Measurements from ENCODE around the gene OTX1. TPM values are rescaled to one million over a fixed set of nuclear protein-coding genes. Genes with fewer than 3 reads are reported as not detected.

Gene OTX1
- total RNA-seq, 2 experiments from 2014 or later = not detected

- CTCF ChIA-PET = interaction anchor here (1.0 to 1.4 kb wide), 2 partner anchors 9 to 622 kb away, joined by 3 read pairs; no protein-coding TSS in a partner anchor
- peak; percentile 41 for DNase-seq
Observed at GRCh38 chr2:63078852-63079606, 28.4 kb downstream of the OTX1 start.

GRCh38 chr2:63081404-63081803 is 30.8 kb downstream of the OTX1 start:
- CTCF ChIA-PET = no interaction called here
- H3K4me3 Mint-ChIP-seq = no peak overlapping the region
- TF ChIP-seq, protein P1, sequence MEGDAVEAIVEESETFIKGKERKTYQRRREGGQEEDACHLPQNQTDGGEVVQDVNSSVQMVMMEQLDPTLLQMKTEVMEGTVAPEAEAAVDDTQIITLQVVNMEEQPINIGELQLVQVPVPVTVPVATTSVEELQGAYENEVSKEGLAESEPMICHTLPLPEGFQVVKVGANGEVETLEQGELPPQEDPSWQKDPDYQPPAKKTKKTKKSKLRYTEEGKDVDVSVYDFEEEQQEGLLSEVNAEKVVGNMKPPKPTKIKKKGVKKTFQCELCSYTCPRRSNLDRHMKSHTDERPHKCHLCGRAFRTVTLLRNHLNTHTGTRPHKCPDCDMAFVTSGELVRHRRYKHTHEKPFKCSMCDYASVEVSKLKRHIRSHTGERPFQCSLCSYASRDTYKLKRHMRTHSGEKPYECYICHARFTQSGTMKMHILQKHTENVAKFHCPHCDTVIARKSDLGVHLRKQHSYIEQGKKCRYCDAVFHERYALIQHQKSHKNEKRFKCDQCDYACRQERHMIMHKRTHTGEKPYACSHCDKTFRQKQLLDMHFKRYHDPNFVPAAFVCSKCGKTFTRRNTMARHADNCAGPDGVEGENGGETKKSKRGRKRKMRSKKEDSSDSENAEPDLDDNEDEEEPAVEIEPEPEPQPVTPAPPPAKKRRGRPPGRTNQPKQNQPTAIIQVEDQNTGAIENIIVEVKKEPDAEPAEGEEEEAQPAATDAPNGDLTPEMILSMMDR (IDR thresholded peaks at IDR 0.05) = no peak
- DNase-seq (no peak), ATAC-seq (no peak)
- intact Hi-C loops (cut with micrococcal nuclease) = no loop called here
- H3K27me3 Mint-ChIP-seq = peaks cover 20% of the 10 kb centered on the region
- POLR2A ChIA-PET = no interaction called here
- H3K9me3 Mint-ChIP-seq = peaks cover 1% of the 10 kb centered on the region
- H3K27ac Mint-ChIP-seq = no peak overlapping the region
- no peaks in the 10 kb centered on the region for H3K4me1 Mint-ChIP-seq (ENCODE audit: low read depth)
- H3K36me3 Mint-ChIP-seq (ENCODE audit: low read depth) = no peaks in the 10 kb centered on the region

More at GRCh38 chr2:63078852-63079606, 28.4 kb downstream of the OTX1 start:
- peaks cover 15% of the 10 kb centered on the region for H3K27me3 Mint-ChIP-seq
- POLR2A ChIA-PET = no interaction called here
- H3K4me3 Mint-ChIP-seq = no peak overlapping the region
- TF ChIP-seq, protein P1 (IDR thresholded peaks at IDR 0.05) = no peak
- peak; percentile 45 for ATAC-seq
- no peaks in the 10 kb centered on the region for H3K4me1 Mint-ChIP-seq (ENCODE audit: low read depth)
- intact Hi-C loops (cut with micrococcal nuclease) = no loop called here
- peaks cover 1% of the 10 kb centered on the region for H3K9me3 Mint-ChIP-seq
- no peak overlapping the region for H3K27ac Mint-ChIP-seq
- H3K36me3 Mint-ChIP-seq (ENCODE audit: low read depth) = no peaks in the 10 kb centered on the region

- TF ChIP-seq, protein P1 (IDR thresholded peaks at IDR 0.05) = no peak
- ATAC-seq (no peak), DNase-seq (no peak)
- POLR2A ChIA-PET = no interaction called here
- Mint-ChIP-seq H3K27ac (no peak overlapping the region), H3K36me3 (ENCODE audit: low read depth) (no peaks in the 10 kb centered on the region), H3K4me3 (no peak overlapping the region), H3K4me1 (ENCODE audit: low read depth) (no peaks in the 10 kb centered on the region), H3K27me3 (peaks cover 9% of the 10 kb centered on the region), H3K9me3 (peaks cover 1% of the 10 kb centered on the region)
- intact Hi-C loops (cut with micrococcal nuclease) = no loop called here
- CTCF ChIA-PET = no interaction called here
Observed at GRCh38 chr2:63086687-63087086, 36.1 kb downstream of the OTX1 start.

GRCh38 chr2:63092401-63092800 is 41.8 kb downstream of the OTX1 start:
- Mint-ChIP-seq H3K36me3 (ENCODE audit: low read depth) (no peaks in the 10 kb centered on the region), H3K4me3 (no peak overlapping the region), H3K27me3 (peaks cover 5% of the 10 kb centered on the region), H3K4me1 (ENCODE audit: low read depth) (no peaks in the 10 kb centered on the region), H3K9me3 (peaks cover 1% of the 10 kb centered on the region), H3K27ac (no peak overlapping the region)
- no peak for ATAC-seq
- ChIA-PET POLR2A (no interaction called here), CTCF (no interaction called here)
- intact Hi-C loops (cut with micrococcal nuclease) = no loop called here
- TF ChIP-seq, protein P1 (IDR thresholded peaks at IDR 0.05) = no peak
- no peak for DNase-seq

GRCh38 chr2:63092857-63093256 is 42.2 kb downstream of the OTX1 start:
- H3K4me1 Mint-ChIP-seq (ENCODE audit: low read depth) = no peaks in the 10 kb centered on the region
- ATAC-seq (no peak), DNase-seq (no peak)
- TF ChIP-seq, protein P1 (IDR thresholded peaks at IDR 0.05) = no peak
- peaks cover 1% of the 10 kb centered on the region for H3K9me3 Mint-ChIP-seq
- H3K36me3 Mint-ChIP-seq (ENCODE audit: low read depth) = no peaks in the 10 kb centered on the region
- ChIA-PET POLR2A (no interaction called here), CTCF (no interaction called here)
- no peak overlapping the region for H3K4me3 Mint-ChIP-seq
- intact Hi-C loops (cut with micrococcal nuclease) = no loop called here
- H3K27ac Mint-ChIP-seq = no peak overlapping the region
- H3K27me3 Mint-ChIP-seq = peaks cover 5% of the 10 kb centered on the region

Measured in activated CD8-positive, alpha-beta T cell treated with anti-CD3 and anti-CD28 coated beads for 36 hours (primary cell).